WTC11 (cell line): ENCODE results near the gene EDC3. TPM values are rescaled to one million over a fixed set of nuclear protein-coding genes. Genes with fewer than 3 reads are reported as not detected.

Experiments
- ATAC-seq: fragments of 200-7000 bp; cut with Tn5 transposase; 2 replicates; pipeline ENCODE4 v1.10.0; 2021; ENCODE audit warnings: mild to moderate bottlenecking, moderate library complexity
- CTCF ChIA-PET: fragments of 300-600 bp; sonication (Branson Sonifier 250); formaldehyde crosslinking; loops from one replicate; lab custom pipeline; 2021; ENCODE audit warnings: antibody characterized with exemption; lab: Charles Lee
- POLR2A ChIA-PET: fragments of 350-600 bp; sonication (Branson Sonifier 250); formaldehyde crosslinking; loops from one replicate; lab custom pipeline; 2021; ENCODE audit warnings: antibody characterized with exemption; lab: Charles Lee
- DNase-seq: peaks from one replicate; pipeline ENCODE4 v3.0.0; 2021; ENCODE audit warnings: low spot score
- H3K27ac Mint-ChIP-seq: 2 replicates; pipeline ENCODE4 v1.8.0; 2021; ENCODE audit warnings: mixed read lengths
- H3K27me3 Mint-ChIP-seq: 2 replicates; pipeline ENCODE4 v1.8.0; 2021; ENCODE audit warnings: low read depth, mild to moderate bottlenecking, moderate library complexity, mixed read lengths
- H3K36me3 Mint-ChIP-seq: 2 replicates; pipeline ENCODE4 v1.8.0; 2021; ENCODE audit warnings: mixed read lengths
- H3K4me1 Mint-ChIP-seq: 2 replicates; pipeline ENCODE4 v1.8.0; 2022; ENCODE audit warnings: mixed read lengths
- H3K4me3 Mint-ChIP-seq: 2 replicates; pipeline ENCODE4 v1.8.0; 2021; ENCODE audit warnings: mild to moderate bottlenecking, moderate library complexity, mixed read lengths
- H3K9me3 Mint-ChIP-seq: 2 replicates; pipeline ENCODE4 v1.8.0; 2021; ENCODE audit warnings: mixed read lengths
- AR ChIP-seq: fragments of 250-450 bp; sonication (Bioruptor Pico); IDR thresholded peaks from 2 replicates; pipeline ENCODE4 v1.9.0; 2021; ENCODE audit warnings: mild to moderate bottlenecking
- ATF1 ChIP-seq: sonication (generic); formaldehyde crosslinking; IDR thresholded peaks from 2 replicates; pipeline ENCODE4 v1.8.1; 2023; ENCODE audit warnings: mild to moderate bottlenecking, moderate library complexity, missing genetic modification reagents
- E2F1 ChIP-seq: sonication (generic); formaldehyde crosslinking; IDR thresholded peaks from 2 replicates; pipeline ENCODE4 v1.8.0; 2022; ENCODE audit warnings: mild to moderate bottlenecking, missing genetic modification reagents
- GRHL2 ChIP-seq: fragments of 250-450 bp; sonication (Bioruptor Pico); IDR thresholded peaks from 2 replicates; pipeline ENCODE4 v1.8.0; 2022; ENCODE audit warnings: mild to moderate bottlenecking, moderate library complexity; ENCODE audit not compliant: insufficient replicate concordance, severe bottlenecking
- IRF2 ChIP-seq: sonication (generic); formaldehyde crosslinking; IDR thresholded peaks from 2 replicates; pipeline ENCODE4 v1.8.0; 2022; ENCODE audit warnings: low read depth, missing genetic modification reagents, borderline replicate concordance
- JUN ChIP-seq: sonication (generic); formaldehyde crosslinking; IDR thresholded peaks from 2 replicates; pipeline ENCODE4 v1.8.0; 2023; ENCODE audit warnings: mild to moderate bottlenecking, missing genetic modification reagents
- MLX ChIP-seq: sonication (generic); formaldehyde crosslinking; IDR thresholded peaks from 2 replicates; pipeline ENCODE4 v1.8.1; 2023; ENCODE audit warnings: mild to moderate bottlenecking, missing genetic modification reagents, moderate library complexity
- MXD4 ChIP-seq: fragments of 250-450 bp; sonication (Bioruptor Pico); IDR thresholded peaks from 2 replicates; pipeline ENCODE4 v1.8.0; 2021; ENCODE audit warnings: mild to moderate bottlenecking, moderate library complexity, borderline replicate concordance
- NFE2L1 ChIP-seq: sonication (generic); formaldehyde crosslinking; IDR thresholded peaks from 2 replicates; pipeline ENCODE4 v1.8.1; 2023; ENCODE audit warnings: missing genetic modification reagents
- RELA ChIP-seq: sonication (generic); formaldehyde crosslinking; IDR thresholded peaks from 2 replicates; pipeline ENCODE4 v1.8.1; 2022; ENCODE audit warnings: missing genetic modification reagents, mild to moderate bottlenecking, borderline replicate concordance
- TCF7 ChIP-seq: sonication (generic); formaldehyde crosslinking; IDR thresholded peaks from 2 replicates; pipeline ENCODE4 v1.8.0; 2022; ENCODE audit warnings: mild to moderate bottlenecking, low read depth, missing genetic modification reagents, moderate library complexity
- TEAD4 ChIP-seq: sonication (generic); formaldehyde crosslinking; IDR thresholded peaks from 2 replicates; pipeline ENCODE4 v1.8.0; 2022; ENCODE audit warnings: mild to moderate bottlenecking, missing genetic modification reagents
- ZNF219 ChIP-seq: sonication (generic); formaldehyde crosslinking; IDR thresholded peaks from 2 replicates; pipeline ENCODE4 v1.8.0; 2023; ENCODE audit warnings: missing genetic modification reagents, mild to moderate bottlenecking, borderline replicate concordance
- ZNF532 ChIP-seq: fragments of 250-450 bp; sonication (Bioruptor Pico); IDR thresholded peaks from 2 replicates; pipeline ENCODE4 v1.9.0; 2021; ENCODE audit warnings: mild to moderate bottlenecking, borderline replicate concordance
- total RNA-seq: library from RNA; stranded (reverse); gene quantifications from 3 replicates; pipeline ENCODE4 v1.2.3, GENCODE V29; 2021
- TF ChIP-seq, protein P1 (sequence below): sonication (generic); formaldehyde crosslinking; IDR thresholded peaks from 2 replicates; pipeline ENCODE4 v1.8.0; 2022; ENCODE audit warnings: missing genetic modification reagents
- TF ChIP-seq, protein P2 (sequence below): sonication (generic); formaldehyde crosslinking; conservative IDR thresholded peaks from 2 replicates; pipeline ENCODE4 v1.8.1; 2022; ENCODE audit warnings: mild to moderate bottlenecking, missing genetic modification reagents
- TF ChIP-seq, protein P3 (sequence below): sonication (generic); formaldehyde crosslinking; IDR thresholded peaks from 2 replicates; pipeline ENCODE4 v1.8.1; 2023; ENCODE audit warnings: mild to moderate bottlenecking, moderate library complexity, missing genetic modification reagents

The EDC3 gene
- total RNA-seq, 1 experiment from 2014 or later: 54.7 TPM

GRCh38 chr15:74709892-74710291, 14.1 kb upstream of the EDC3 start:
- ChIA-PET POLR2A (no interaction called here), CTCF (no interaction called here)
- ATAC-seq: no peak
- no peaks in the 10 kb centered on the region for H3K4me1 Mint-ChIP-seq
- DNase-seq: no peak
- peaks cover 4% of the 10 kb centered on the region; the same call in 1 of the 2 replicates for H3K9me3 Mint-ChIP-seq
- H3K27ac Mint-ChIP-seq: no peak overlapping the region
- TF ChIP-seq, protein P1, sequence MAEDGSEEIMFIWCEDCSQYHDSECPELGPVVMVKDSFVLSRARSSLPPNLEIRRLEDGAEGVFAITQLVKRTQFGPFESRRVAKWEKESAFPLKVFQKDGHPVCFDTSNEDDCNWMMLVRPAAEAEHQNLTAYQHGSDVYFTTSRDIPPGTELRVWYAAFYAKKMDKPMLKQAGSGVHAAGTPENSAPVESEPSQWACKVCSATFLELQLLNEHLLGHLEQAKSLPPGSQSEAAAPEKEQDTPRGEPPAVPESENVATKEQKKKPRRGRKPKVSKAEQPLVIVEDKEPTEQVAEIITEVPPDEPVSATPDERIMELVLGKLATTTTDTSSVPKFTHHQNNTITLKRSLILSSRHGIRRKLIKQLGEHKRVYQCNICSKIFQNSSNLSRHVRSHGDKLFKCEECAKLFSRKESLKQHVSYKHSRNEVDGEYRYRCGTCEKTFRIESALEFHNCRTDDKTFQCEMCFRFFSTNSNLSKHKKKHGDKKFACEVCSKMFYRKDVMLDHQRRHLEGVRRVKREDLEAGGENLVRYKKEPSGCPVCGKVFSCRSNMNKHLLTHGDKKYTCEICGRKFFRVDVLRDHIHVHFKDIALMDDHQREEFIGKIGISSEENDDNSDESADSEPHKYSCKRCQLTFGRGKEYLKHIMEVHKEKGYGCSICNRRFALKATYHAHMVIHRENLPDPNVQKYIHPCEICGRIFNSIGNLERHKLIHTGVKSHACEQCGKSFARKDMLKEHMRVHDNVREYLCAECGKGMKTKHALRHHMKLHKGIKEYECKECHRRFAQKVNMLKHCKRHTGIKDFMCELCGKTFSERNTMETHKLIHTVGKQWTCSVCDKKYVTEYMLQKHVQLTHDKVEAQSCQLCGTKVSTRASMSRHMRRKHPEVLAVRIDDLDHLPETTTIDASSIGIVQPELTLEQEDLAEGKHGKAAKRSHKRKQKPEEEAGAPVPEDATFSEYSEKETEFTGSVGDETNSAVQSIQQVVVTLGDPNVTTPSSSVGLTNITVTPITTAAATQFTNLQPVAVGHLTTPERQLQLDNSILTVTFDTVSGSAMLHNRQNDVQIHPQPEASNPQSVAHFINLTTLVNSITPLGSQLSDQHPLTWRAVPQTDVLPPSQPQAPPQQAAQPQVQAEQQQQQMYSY (CRISPR knock-in tag): no peak
- no peak for TF ChIP-seq IRF2
- TF ChIP-seq ZNF219 (CRISPR knock-in tag): no peak
- TF ChIP-seq MLX (CRISPR knock-in tag): no peak
- TF ChIP-seq AR (CRISPR knock-in tag): no peak
- no peak for TF ChIP-seq NFE2L1
- no peak for TF ChIP-seq TEAD4
- TF ChIP-seq ZNF532 (CRISPR knock-in tag): no peak
- TF ChIP-seq E2F1 (CRISPR knock-in tag): no peak
- no peak for TF ChIP-seq RELA (CRISPR knock-in tag)
- no peak for TF ChIP-seq ATF1 (CRISPR knock-in tag)
- TF ChIP-seq JUN (CRISPR knock-in tag): no peak
- TF ChIP-seq, protein P2, sequence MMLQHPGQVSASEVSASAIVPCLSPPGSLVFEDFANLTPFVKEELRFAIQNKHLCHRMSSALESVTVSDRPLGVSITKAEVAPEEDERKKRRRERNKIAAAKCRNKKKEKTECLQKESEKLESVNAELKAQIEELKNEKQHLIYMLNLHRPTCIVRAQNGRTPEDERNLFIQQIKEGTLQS (CRISPR knock-in tag): no peak
- no peak for TF ChIP-seq MXD4 (CRISPR knock-in tag)
- TF ChIP-seq GRHL2: no peak
- no peak for TF ChIP-seq TCF7 (CRISPR knock-in tag)
- TF ChIP-seq, protein P3, sequence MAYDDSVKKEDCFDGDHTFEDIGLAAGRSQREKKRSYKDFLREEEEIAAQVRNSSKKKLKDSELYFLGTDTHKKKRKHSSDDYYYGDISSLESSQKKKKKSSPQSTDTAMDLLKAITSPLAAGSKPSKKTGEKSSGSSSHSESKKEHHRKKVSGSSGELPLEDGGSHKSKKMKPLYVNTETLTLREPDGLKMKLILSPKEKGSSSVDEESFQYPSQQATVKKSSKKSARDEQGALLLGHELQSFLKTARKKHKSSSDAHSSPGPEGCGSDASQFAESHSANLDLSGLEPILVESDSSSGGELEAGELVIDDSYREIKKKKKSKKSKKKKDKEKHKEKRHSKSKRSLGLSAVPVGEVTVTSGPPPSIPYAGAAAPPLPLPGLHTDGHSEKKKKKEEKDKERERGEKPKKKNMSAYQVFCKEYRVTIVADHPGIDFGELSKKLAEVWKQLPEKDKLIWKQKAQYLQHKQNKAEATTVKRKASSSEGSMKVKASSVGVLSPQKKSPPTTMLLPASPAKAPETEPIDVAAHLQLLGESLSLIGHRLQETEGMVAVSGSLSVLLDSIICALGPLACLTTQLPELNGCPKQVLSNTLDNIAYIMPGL (CRISPR knock-in tag): no peak
- no peaks in the 10 kb centered on the region for H3K36me3 Mint-ChIP-seq
- H3K4me3 Mint-ChIP-seq: no peak overlapping the region
- peaks cover 38% of the 10 kb centered on the region for H3K27me3 Mint-ChIP-seq
